ENCODE data around the gene LIFR.

The LIFR gene

GRCh38 chr5:38426490-38426889, 130.0 kb downstream of the LIFR start (continued):
- TF ChIP-seq ZNF76 (tag by site-specific recombination; IDR thresholded peaks at IDR 0.05; ENCODE audit: borderline replicate concordance, low read depth) = peak; percentile 18; the same call in 1 of the 2 replicates
- no peak for TF ChIP-seq TRIM28 (IDR thresholded peaks at IDR 0.05; ENCODE audit: borderline replicate concordance, low read length)
- TF ChIP-seq YY2 (tag by site-specific recombination; IDR thresholded peaks at IDR 0.05) = peak; percentile 24; the same call in 1 of the 2 replicates
- TF ChIP-seq ZNF202 (tag by site-specific recombination; IDR thresholded peaks at IDR 0.05; ENCODE audit: borderline replicate concordance) = no peak
